ENCODE data around the gene THAP4. TPM values are rescaled to one million over a fixed set of nuclear protein-coding genes. Genes with fewer than 3 reads are reported as not detected.

The THAP4 gene
- total RNA-seq, 4 donors from 2014 or later, result 46.4 to 56.2 (median 51.2) TPM

GRCh38 chr2:241586564-241587264 lies 50.2 kb downstream of the THAP4 start:
- TF ChIP-seq POLR2AphosphoS5 (IDR thresholded peaks at IDR 0.05) (no peak), POLR2A (IDR thresholded peaks at IDR 0.05) (no peak), EP300 (IDR thresholded peaks at IDR 0.05) (no peak)
- TF ChIP-seq, protein P1, sequence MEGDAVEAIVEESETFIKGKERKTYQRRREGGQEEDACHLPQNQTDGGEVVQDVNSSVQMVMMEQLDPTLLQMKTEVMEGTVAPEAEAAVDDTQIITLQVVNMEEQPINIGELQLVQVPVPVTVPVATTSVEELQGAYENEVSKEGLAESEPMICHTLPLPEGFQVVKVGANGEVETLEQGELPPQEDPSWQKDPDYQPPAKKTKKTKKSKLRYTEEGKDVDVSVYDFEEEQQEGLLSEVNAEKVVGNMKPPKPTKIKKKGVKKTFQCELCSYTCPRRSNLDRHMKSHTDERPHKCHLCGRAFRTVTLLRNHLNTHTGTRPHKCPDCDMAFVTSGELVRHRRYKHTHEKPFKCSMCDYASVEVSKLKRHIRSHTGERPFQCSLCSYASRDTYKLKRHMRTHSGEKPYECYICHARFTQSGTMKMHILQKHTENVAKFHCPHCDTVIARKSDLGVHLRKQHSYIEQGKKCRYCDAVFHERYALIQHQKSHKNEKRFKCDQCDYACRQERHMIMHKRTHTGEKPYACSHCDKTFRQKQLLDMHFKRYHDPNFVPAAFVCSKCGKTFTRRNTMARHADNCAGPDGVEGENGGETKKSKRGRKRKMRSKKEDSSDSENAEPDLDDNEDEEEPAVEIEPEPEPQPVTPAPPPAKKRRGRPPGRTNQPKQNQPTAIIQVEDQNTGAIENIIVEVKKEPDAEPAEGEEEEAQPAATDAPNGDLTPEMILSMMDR (IDR thresholded peaks at IDR 0.05), result no peak
- H3K4me3 ChIP-seq, result no peak overlapping the region
- H3K36me3 ChIP-seq, result peaks cover 71% of the 10 kb centered on the region
- H3K27ac ChIP-seq, result no peak overlapping the region
- peaks cover 21% of the 10 kb centered on the region for H3K9me3 ChIP-seq
- H3K27me3 ChIP-seq, result no peaks in the 10 kb centered on the region
- no peak for DNase-seq (ENCODE audit: low spot score in 2 of 2)
- WGBS, result 98% methylated on average over 2 of the region's 2 CpGs
- no peaks in the 10 kb centered on the region for H3K4me1 ChIP-seq

GRCh38 chr2:241584436-241584835 lies 52.5 kb downstream of the THAP4 start:
- whole genome bisulfite sequencing, result 67% methylated on average over 12 of the region's 12 CpGs
- H3K4me3 ChIP-seq, result no peak overlapping the region
- no peak for DNase-seq (ENCODE audit: low spot score in 2 of 2)
- H3K4me1 ChIP-seq, result no peaks in the 10 kb centered on the region
- no peak overlapping the region for H3K27ac ChIP-seq
- H3K27me3 ChIP-seq, result no peaks in the 10 kb centered on the region
- H3K9me3 ChIP-seq, result peaks cover 21% of the 10 kb centered on the region
- TF ChIP-seq POLR2AphosphoS5 (IDR thresholded peaks at IDR 0.05) (no peak), EP300 (IDR thresholded peaks at IDR 0.05) (no peak)
- TF ChIP-seq, protein P1 (IDR thresholded peaks at IDR 0.05), result no peak
- peaks cover 64% of the 10 kb centered on the region for H3K36me3 ChIP-seq

GRCh38 chr2:241582806-241583205 lies 54.2 kb downstream of the THAP4 start:
- 97% methylated on average over 4 of the region's 4 CpGs for WGBS
- H3K36me3 ChIP-seq, result peaks cover 54% of the 10 kb centered on the region

GRCh38 chr2:241582328-241582727 lies 54.6 kb downstream of the THAP4 start:
- H3K36me3 ChIP-seq, result peaks cover 50% of the 10 kb centered on the region
- no peaks in the 10 kb centered on the region for H3K4me1 ChIP-seq
- no peaks in the 10 kb centered on the region for H3K27me3 ChIP-seq
- H3K27ac ChIP-seq, result no peak overlapping the region
- no peak overlapping the region for H3K4me3 ChIP-seq
- peaks cover 12% of the 10 kb centered on the region for H3K9me3 ChIP-seq
- WGBS, result 96% methylated on average over 8 of the region's 8 CpGs
- no peak for DNase-seq (ENCODE audit: low spot score in 2 of 2)
- TF ChIP-seq POLR2AphosphoS5 (IDR thresholded peaks at IDR 0.05) (no peak), POLR2A (IDR thresholded peaks at IDR 0.05) (no peak), EP300 (IDR thresholded peaks at IDR 0.05) (no peak)
- TF ChIP-seq, protein P1 (IDR thresholded peaks at IDR 0.05), result no peak

More at GRCh38 chr2:241582806-241583205, 54.2 kb downstream of the THAP4 start:
- no peaks in the 10 kb centered on the region for H3K27me3 ChIP-seq
- no peaks in the 10 kb centered on the region for H3K4me1 ChIP-seq
- H3K4me3 ChIP-seq, result no peak overlapping the region
- TF ChIP-seq, protein P1 (IDR thresholded peaks at IDR 0.05), result no peak
- TF ChIP-seq POLR2AphosphoS5 (IDR thresholded peaks at IDR 0.05) (no peak), POLR2A (IDR thresholded peaks at IDR 0.05) (no peak), EP300 (IDR thresholded peaks at IDR 0.05) (no peak)
- H3K27ac ChIP-seq, result no peak overlapping the region
- peaks cover 17% of the 10 kb centered on the region for H3K9me3 ChIP-seq
- no peak for DNase-seq (ENCODE audit: low spot score in 2 of 2)

DNA sequence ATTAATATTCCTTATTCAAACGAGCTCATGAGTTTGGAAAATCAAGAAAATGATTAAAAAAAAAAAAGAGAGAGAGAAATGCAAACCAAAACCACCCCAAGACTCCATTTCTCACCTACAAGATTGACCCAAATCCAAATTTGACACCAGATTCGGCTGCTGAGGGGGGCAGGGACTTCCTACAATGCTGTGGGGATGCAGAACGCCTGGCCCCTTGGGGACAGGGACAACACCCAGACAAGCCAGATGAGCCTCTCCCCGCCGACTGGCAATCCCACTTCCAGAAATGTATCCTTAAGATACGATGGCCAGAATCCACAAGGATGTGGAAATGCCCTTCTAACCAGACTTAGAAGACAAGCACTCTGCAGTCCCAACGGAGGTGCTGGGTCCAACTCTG lies 57.7 kb downstream of the THAP4 start:
- Histone ChIP-seq H3K36me3 (peaks cover 28% of the 10 kb centered on the region), H3K9me3 (no peaks in the 10 kb centered on the region), H3K4me3 (no peak overlapping the region), H3K27ac (no peak overlapping the region), H3K4me1 (no peaks in the 10 kb centered on the region), H3K27me3 (no peaks in the 10 kb centered on the region)
- 88% methylated on average over 7 of the region's 7 CpGs for WGBS
- TF ChIP-seq POLR2AphosphoS5 (IDR thresholded peaks at IDR 0.05) (no peak), EP300 (IDR thresholded peaks at IDR 0.05) (no peak)
- DNase-seq (ENCODE audit: low spot score in 2 of 2), result peak in 1 of 2 donors; percentile 18
